Left colon (tissue), 2 donors: ENCODE measurements around the gene CFAP221. TPM values are rescaled to one million over a fixed set of nuclear protein-coding genes. Genes with fewer than 3 reads are reported as not detected.
A peak's percentile ranks its signal among the peaks of the same experiment; 100 is the strongest.

ENCODE experiments used
- ATAC-seq: fragments of 200-7000 bp; cut with Tn5 transposase; one replicate; pipeline ENCODE4 v1.9.1; 2020; ENCODE audit warnings: mild to moderate bottlenecking, moderate library complexity
- DNase-seq, 2 donors: peaks; one replicate each; pipeline ENCODE4 v3.0.0-alpha.2; 2020
- intact Hi-C, 2 donors: fragments of 100-400 bp; cut with DNase I in 1 of 2; cut with micrococcal nuclease in 1 of 2; formaldehyde crosslinking; loops; one replicate each; pipeline versions ENCODE4 v1.11.2 to v1.14.0; 2022; cut with DNase I, micrococcal nuclease
- long read RNA-seq: library from polyadenylated mRNA; unstranded; transcript quantifications from one replicate; pipeline ENCODE4 v2.0.0, GENCODE V29; 2021
- total RNA-seq, 2 donors: library from RNA; stranded (reverse); fragmentation: NEBNext Ultra II Directional; extraction: Animal tissue kit (Norgen Biotek cat#: 25700); gene quantifications; one replicate each; pipeline ENCODE4 v1.2.1, GENCODE V29; 2021
- donor health status: DM: no; HTN: no; CAD: no.
- donor health status: DM: yes; HTN: yes; CAD: no.

CFAP221 gene
- not detected for total RNA-seq
- long read RNA-seq, result 0 reads

- intact Hi-C loops, result no loop called here
- peak; percentile 60 to 86 for DNase-seq
Observed at GRCh38 chr2:119544075-119544938, at the start of gene CFAP221. Gene CFAP221, plus strand, starts transcription at chr2:119544449. Its CDS starts 1,683 bp downstream, at chr2:119546132.

GRCh38 chr2:119495948-119496347, 48.3 kb upstream of the CFAP221 start:
- DNase-seq (no peak), ATAC-seq (no peak)
- intact Hi-C loops, result no loop called here

More at GRCh38 chr2:119544075-119544938, at the start of gene CFAP221:
- ATAC-seq, result peak; percentile 96

DNA sequence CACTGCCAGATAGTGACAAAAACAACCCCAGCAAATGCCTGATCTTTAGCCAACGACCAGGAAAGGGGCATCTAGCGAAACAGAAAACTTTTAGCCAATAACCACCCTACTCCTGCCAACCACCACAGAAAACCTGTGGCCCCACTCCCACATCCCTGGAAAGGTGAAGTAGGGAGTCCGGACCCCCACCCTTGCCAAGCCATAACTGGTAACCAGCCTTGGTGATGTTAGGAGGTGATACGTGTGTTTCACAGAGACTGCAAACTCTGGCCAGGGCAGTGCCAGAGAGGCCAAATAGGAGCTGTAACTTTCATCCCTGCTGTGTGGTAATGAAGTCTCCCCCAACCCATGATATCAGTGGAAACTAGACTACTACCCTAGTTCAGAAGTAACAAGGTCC, 47.6 kb upstream of the CFAP221 start:
- DNase-seq (no peak), ATAC-seq (no peak)
- intact Hi-C loops, result no loop called here

DNA sequence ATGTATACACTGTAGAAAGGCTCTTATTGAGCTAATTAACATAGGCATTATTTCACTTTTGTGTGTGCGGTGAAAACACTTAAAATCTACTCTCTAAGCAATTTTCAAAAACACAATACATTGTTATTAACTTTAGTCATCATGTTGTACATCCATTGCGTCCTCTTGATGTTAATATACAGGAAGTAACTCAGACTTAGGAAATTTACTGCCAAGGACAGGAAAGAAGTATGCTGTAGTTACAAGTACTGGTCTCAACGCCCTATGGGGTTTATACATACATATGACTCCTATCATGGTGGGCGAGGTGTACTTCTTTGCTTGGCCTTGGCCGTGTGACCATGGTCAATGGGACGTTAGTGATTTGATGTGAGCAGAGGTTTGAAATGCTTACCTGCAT, 35.5 kb upstream of the CFAP221 start:
- no peak for ATAC-seq
- intact Hi-C loops, result no loop called here

GRCh38 chr2:119511989-119512388, 32.3 kb upstream of the CFAP221 start:
- no peak for ATAC-seq
- DNase-seq, result no peak
- intact Hi-C loops, result no loop called here

More for the DNA sequence above, 35.5 kb upstream of the CFAP221 start:
- no peak for DNase-seq

DNA sequence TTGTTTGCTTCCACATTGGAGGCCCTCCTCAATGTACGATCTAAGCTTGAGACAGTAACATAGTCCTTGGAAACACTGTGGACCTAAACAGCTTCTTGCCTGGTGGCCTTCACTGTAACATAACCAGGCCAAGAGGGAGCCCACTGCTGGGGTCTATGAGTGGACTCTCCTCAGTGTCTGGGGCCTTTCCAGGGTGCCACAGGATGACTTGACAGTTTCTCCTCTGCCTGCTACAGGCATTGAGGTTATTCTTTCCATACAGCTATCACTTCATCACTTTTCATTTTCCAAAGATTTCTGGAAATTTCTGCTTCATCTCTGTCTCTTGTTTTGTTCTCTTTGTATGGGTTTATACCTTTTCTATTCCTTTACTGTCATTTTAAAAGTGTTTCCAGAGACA, 31.3 kb upstream of the CFAP221 start:
- intact Hi-C loops, result no loop called here
- ATAC-seq (no peak), DNase-seq (no peak)

- intact Hi-C loops, result no loop called here
- ATAC-seq, result no peak
- DNase-seq, result no peak
Observed at GRCh38 chr2:119513832-119514231, 30.4 kb upstream of the CFAP221 start.

DNA sequence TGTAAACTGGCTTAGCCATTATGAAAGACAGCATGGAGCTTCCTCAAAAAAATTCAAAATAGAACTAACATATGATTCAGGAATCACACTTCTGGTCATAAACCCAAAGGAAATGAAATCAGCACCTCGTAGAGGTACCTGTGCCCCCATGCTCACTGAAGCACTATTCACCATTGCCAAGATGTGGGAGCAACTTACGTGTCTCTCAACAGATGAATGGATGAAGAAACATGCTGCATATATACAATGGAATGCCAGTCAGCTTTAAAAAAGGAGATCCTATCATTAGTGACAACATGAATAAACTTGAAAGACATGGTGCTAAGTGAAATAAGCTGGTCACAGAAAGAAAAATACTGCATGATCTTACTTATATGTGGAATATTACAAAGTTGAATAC, 28.1 kb upstream of the CFAP221 start:
- ATAC-seq, result no peak
- intact Hi-C loops, result no loop called here
- no peak for DNase-seq

GRCh38 chr2:119517433-119517832, 26.8 kb upstream of the CFAP221 start:
- DNase-seq (peak; percentile 47 to 81), ATAC-seq (peak; percentile 95)
- intact Hi-C loops, result no loop called here

DNA sequence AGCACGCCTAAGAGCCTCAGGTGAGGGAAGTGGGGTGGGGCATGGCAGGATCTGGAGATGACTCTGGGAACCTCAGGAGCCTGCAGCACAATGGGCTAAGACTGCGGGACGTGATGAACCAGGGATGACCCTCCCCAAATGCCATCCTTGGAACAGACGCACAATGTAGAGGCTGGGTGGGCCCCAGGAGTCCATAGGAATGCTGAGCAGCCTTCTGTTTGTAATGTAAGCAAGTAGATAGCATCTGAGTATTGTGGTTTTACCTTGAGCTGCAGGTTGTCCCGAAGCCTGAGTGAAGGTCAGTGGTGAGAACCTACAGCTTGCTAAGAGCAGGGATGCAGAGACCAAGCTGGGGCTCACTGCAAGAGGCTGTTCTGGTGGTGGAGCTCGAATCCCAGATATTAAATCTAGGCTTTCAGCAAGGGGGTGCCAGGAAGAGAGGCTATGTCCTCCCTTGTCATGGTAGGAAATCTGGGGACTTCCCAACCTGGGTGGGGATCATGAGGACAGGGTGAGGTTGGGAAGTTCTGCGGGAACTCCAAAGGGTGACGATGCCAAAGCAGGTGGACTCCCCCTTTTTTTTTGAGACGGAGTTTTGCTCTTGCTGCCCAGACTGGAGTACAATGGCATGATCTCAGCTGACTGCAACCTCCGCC, 25.7 kb upstream of the CFAP221 start:
- DNase-seq (no peak), ATAC-seq (no peak)
- intact Hi-C loops, result no loop called here

GRCh38 chr2:119519057-119519408, 25.2 kb upstream of the CFAP221 start:
- DNase-seq (no peak), ATAC-seq (no peak)
- intact Hi-C loops, result no loop called here

GRCh38 chr2:119520696-119521432, 23.4 kb upstream of the CFAP221 start:
- no peak for DNase-seq
- ATAC-seq, result no peak
- intact Hi-C loops, result no loop called here

DNA sequence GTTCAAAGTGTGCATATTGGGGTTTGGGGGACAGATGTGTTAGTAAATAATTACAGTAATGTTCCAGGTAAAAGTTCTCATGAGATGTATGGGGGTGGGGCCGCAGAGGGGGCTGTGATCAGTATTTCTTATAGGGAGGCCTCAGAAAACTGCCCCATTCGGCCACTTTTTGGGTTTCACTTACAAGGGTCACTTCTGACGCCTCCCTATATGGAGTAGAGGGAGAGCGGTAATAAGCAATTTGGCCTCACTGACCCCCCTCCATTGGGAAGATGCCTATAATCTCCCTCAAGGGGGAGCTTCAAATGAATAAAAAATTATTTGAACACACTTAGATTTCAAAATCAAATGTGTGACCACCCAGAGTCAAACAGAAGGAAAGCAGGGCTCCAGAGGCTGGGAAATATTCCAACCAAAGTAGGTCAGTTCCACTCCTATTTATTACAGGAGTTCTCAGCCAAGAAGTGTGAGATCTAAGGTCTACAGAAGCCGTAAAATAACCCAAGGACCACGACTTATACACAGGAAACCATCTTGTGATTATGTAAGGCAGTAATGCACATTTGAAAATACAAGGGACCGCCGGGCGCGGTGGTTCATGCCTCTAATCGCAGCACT, 22.7 kb upstream of the CFAP221 start:
- no peak for DNase-seq
- intact Hi-C loops, result no loop called here
- ATAC-seq, result no peak

DNA sequence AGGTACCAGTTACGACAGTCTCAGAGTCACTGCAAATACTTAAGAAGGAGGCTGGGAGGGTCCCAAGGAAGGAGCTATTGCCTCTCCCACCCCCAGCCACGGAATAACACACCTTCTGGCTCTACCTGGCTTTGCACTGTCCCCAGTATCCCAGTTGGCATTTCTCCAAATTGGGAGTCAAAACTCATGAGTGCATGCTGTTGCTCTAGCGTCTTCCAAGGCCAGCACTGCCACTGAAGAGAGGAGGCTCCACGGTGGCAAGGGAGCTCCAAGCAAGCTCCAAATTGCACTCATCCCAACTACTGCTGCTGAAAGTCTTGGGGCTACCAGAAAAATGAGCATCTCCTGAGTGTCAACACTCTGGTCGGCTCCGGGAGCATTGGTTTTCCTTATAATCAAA, 21.6 kb upstream of the CFAP221 start:
- no peak for ATAC-seq
- intact Hi-C loops, result no loop called here

GRCh38 chr2:119523383-119523951, 20.8 kb upstream of the CFAP221 start:
- intact Hi-C loops, result no loop called here
- ATAC-seq (no peak), DNase-seq (no peak)

More for the DNA sequence above, 21.6 kb upstream of the CFAP221 start:
- no peak for DNase-seq

- DNase-seq, result no peak
- peak; percentile 29 for ATAC-seq
Observed at GRCh38 chr2:119523952-119524694, 20.1 kb upstream of the CFAP221 start, which contains the start of gene SCTR. Gene SCTR, minus strand, starts transcription at chr2:119524483. Its CDS starts 257 bp downstream, at chr2:119524226.

GRCh38 chr2:119525614-119526013, 18.6 kb upstream of the CFAP221 start:
- no peak for ATAC-seq
- no peak for DNase-seq
- intact Hi-C loops, result no loop called here

More at GRCh38 chr2:119523952-119524694, 20.1 kb upstream of the CFAP221 start, which contains the start of gene SCTR:
- intact Hi-C loops, result no loop called here

DNA sequence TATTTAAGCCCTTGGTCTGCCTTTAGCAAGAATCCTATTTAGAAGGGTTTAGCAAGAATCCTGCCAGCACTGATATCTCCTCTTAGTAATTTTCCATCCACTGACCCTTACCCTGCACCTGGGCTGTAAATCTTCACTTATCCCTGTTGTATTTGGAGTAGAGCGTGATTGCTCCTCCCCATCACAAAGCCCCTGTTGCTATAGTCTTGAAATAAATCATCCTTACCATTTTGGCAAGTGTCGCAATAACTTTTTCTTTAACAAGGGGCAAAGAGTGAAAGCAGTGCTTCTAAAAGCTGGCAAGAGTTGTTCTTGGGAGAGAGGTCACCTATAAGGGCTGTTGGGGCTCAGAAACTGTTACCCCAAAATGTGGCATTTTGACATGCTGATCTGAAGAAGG, 16.2 kb upstream of the CFAP221 start:
- no peak for DNase-seq
- no peak for ATAC-seq

More for the DNA sequence above, 16.2 kb upstream of the CFAP221 start:
- intact Hi-C loops, result no loop called here
